HG03108 (cell line): ENCODE results near the gene CLEC2L.
"Not testable (repeated sequence)": the region's sequence is repeated elsewhere in the genome, so short reads cannot be mapped to it uniquely, and the experiment has no call there.

Experiments
- ATAC-seq: cut with Tn5 transposase; IDR thresholded peaks from one replicate; pipeline ENCODE4 v1.9.1; 2021; ENCODE audit warnings: moderate library complexity; ENCODE audit not compliant: unreplicated experiment

Gene CLEC2L

GRCh38 chr7:139553991-139554700, 30.7 kb downstream of the CLEC2L start:
- ATAC-seq, result not testable (repeated sequence)

DNA sequence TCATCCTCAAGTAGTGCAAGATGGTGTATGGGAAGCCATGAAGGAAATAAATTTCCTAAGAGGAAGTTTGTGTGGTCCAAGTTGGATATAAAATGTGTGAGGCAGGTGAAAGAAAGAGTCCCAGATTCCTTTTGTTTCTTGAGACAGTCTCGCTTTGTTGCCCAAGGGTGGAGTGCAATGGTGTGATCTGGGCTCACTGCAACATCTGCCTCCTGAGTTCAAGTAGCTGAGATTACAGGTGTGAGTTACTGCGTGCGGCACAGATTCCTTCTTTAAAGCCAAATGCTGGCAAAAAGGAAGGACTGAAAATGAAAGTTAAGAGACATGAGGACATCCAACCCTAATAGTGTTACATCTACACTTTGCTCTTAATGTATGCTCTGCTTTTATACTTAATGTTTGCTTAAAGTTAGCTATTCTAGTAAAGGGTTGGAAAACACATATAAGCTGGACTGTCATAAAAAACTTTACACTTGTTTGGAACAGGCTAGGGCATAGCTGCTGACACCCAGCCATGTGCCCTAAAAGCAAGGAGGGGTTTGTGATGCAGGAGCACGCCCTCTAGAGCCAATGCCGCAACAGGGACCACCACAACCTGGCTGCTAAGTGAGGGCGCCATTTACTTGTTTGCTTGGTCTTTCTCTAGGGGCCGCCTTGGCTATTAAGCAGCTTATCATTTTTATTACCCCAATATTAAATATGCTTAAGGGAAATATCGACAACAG, 34.5 kb downstream of the CLEC2L start:
- ATAC-seq, result no peak

GRCh38 chr7:139559364-139560105, 36.0 kb downstream of the CLEC2L start:
- no peak for ATAC-seq

GRCh38 chr7:139560199-139560598, 36.7 kb downstream of the CLEC2L start:
- ATAC-seq, result no peak

- no peak for ATAC-seq
These were observed 37.2 kb downstream of the CLEC2L start for GRCh38 chr7:139560678-139561077.

DNA sequence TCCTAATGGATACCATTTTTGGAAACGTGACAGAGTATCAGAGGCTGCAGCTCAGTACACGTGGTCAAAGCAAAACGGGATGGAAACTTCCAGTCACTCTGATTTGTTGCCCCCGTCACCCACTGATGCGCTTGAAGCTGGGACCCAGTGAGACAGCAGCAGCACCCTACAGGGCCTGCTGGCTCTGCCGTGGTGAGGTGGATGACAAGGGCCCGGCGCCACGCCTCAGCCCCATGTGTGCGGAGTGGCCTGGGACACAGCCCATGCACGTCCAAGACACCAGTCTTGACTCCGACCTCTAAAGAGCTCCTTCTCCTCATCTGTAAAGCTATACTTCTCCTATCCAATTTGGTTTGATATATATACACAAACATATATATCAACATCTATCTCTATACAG, 39.0 kb downstream of the CLEC2L start:
- no peak for ATAC-seq

- ATAC-seq, result no peak
These were observed 39.6 kb downstream of the CLEC2L start for GRCh38 chr7:139562961-139563565.

DNA sequence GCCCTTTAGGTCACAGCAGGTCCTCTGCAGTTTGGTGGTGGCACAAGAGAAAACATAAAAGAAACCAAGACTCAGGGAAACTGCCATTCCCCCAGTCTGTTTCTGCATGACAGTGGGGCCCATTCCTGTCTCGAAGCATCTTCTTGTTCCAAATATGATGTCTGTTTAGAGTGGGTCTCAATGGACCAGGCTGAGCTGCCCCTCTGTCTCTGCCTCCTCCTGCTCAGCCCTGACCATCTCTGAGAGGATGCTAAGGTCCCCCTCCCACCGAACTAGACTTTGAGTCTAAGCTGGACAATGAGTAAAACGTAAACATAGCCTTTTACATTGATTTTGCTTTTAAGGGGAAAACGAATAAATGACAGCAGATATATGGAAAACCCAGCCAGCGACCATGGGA, 40.4 kb downstream of the CLEC2L start:
- ATAC-seq, result no peak

DNA sequence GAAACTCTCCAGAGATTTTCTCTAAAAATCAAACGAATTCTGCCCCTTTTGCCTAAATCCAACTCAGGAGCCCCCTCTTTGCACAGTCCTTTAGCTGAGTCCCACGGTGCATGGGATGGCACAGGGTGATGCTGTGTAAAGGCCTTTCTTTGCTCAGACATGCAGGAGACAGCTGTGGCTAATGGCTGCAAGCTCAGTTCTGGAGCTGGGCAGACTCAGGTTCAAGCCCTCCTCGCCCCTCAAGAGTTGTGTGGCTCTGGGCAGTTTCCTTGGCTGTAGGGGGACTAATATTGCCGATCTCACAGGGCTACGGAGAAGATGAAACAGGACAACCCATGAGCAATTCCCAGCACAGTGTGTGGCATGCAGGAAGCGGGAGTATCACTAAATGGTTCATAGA, 42.6 kb downstream of the CLEC2L start:
- ATAC-seq, result no peak

GRCh38 chr7:139566736-139567646, 43.5 kb downstream of the CLEC2L start:
- no peak for ATAC-seq

GRCh38 chr7:139567647-139568345, 44.3 kb downstream of the CLEC2L start:
- no peak for ATAC-seq

- ATAC-seq, result no peak
These were observed 44.8 kb downstream of the CLEC2L start for GRCh38 chr7:139568346-139568675.

DNA sequence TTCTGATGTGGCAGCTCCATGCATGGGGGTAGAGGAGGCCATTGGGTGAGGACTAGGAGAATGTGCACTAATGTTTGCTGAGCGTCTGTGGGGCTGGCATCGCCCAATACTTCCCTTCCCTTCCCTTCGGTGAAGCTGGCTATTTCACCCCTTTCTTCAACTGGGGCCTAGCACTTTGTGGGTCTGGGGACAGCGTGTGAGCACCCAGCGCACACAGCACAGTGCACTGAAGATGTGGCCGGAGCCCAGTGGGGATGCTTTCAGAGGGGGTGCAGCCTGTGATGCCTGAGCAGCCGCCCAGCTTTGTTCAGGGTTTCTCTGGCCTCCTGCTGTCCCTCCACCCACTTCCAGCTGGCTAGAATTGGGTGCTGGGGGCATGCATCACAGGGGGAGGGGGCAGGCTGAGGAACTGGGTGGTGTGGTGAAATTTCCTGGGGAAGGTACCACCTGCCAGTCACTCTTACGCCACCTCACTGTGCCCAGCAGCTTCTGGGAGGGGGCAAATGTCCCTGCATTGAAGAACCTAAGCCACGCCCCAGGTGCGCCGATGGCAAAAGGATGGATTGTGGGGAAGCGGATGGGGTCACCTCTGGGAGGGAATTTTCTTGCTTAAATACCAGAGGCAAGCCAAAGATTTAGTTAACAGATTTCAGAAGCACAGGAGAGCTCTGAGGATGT, 45.5 kb downstream of the CLEC2L start:
- ATAC-seq, result no peak

DNA sequence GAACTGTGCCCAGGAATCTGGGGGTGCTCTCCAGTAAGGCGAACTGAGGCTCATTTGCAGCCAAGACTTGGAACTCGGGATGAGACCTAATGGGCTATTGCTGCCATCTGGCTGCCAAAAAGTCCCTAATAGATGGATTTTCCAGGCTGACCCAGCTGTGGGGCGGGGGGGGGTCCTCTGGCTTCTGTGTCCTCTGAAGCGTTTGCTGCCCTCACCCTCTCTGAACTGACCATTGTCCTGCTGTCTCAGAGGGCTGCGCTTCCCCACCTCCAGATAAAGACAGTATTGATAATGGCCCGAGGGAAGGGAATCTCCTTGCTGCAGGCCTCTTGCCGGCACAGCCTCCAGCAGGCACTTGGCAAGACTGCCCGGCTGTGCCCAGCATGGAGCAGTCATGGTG, 46.6 kb downstream of the CLEC2L start:
- ATAC-seq, result no peak

GRCh38 chr7:139570626-139571025, 47.1 kb downstream of the CLEC2L start:
- ATAC-seq, result no peak

- ATAC-seq, result no peak
These were observed 47.7 kb downstream of the CLEC2L start for GRCh38 chr7:139571190-139571589.

- no peak for ATAC-seq
These were observed 48.2 kb downstream of the CLEC2L start for GRCh38 chr7:139571651-139572050.

DNA sequence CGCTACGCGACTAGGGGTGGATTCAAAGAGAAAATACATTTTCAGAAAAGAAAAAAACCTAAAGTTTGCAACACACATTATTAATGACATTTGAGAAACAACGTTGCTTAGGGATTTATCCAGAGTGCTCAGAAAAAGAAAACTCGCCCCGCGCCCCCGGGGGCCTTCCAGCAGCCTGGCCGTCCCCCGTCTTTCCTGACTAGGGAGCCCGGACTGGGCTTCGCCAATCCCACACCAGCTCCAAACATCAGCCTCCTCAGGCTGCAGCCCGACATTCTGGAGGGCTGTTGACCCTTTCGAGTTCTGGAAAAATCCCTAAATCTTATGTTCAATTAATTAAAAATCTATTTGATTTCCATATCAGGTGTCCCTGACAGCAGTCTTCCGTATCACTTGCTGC, 48.6 kb downstream of the CLEC2L start:
- ATAC-seq, result no peak

DNA sequence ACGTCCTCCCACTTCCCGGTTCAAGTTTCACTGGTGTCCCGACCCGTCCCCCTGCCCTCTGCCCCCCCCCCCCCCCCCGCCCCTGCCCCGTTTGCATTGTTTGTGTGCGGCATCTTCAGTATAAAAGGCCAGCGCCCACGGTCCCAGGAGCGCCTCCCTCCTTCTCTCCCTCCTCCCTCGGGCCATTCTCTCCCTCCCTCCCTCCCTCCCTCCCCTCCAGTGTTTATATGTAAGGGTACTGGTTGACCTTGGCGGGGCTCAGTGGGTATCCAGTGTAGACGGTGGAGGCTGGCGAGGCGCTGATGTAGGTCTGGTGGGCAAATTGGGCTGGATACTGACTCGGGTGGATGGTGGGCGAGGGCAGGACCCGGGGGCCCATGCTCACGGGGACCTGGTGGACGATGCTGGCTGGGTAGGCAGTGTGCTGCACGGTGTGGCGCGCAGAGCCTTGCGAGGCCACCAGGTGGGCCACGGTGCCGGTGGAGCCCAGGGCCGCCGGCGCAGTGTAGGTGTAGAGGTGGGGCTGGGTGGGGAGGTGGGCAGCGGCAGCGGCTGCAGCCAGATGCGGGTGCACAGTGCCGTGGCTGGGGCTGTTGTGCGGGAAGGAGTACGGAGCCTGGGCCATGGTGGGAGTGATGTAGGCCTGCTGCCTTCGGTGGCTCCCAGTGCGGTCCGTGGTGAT, 49.4 kb downstream of the CLEC2L start:
- no peak for ATAC-seq
